M059J (cell line): ENCODE measurements around the gene ZGPAT. TPM values are rescaled to one million over a fixed set of nuclear protein-coding genes. Genes with fewer than 3 reads are reported as not detected.
"Not testable (repeated sequence)": the region's sequence is repeated elsewhere in the genome, so short reads cannot be mapped to it uniquely, and the experiment has no call there.

Experiments used
- DNase-seq: peaks from one replicate; pipeline ENCODE4 v3.0.0-alpha.2; 2012; ENCODE audit warnings: low read depth
- total RNA-seq: library from RNA; depleted of rRNA; stranded (reverse); fragments of >200 nt; shearing (Covaris generic); gene quantifications from 2 replicates; pipeline ENCODE4 v1.2.3, GENCODE V29; 2014

ZGPAT gene
- total RNA-seq, 1 experiment from 2014 or later, result 25.7 TPM

GRCh38 chr20:63702751-63703470 is 4.9 kb upstream of the ZGPAT start:
- DNase-seq, result peak; percentile 11

- DNase-seq, result no peak
These were observed 4.3 kb upstream of the ZGPAT start for GRCh38 chr20:63703471-63703975.

GRCh38 chr20:63703976-63704748 is 3.7 kb upstream of the ZGPAT start:
- no peak for DNase-seq

GRCh38 chr20:63704749-63705117 is 3.1 kb upstream of the ZGPAT start:
- no peak for DNase-seq

GRCh38 chr20:63705232-63706026 is 2.4 kb upstream of the ZGPAT start:
- no peak for DNase-seq

GRCh38 chr20:63706027-63706695 is 1.7 kb upstream of the ZGPAT start:
- DNase-seq, result no peak

- DNase-seq, result peak; percentile 59
These were observed 834 bp upstream of the ZGPAT start for GRCh38 chr20:63706852-63707557.

- DNase-seq, result no peak
These were observed 686 bp downstream of the ZGPAT start for GRCh38 chr20:63708301-63709148.

- DNase-seq, result no peak
These were observed 1.3 kb downstream of the ZGPAT start for GRCh38 chr20:63709149-63709527.

GRCh38 chr20:63711085-63711645 is 3.3 kb downstream of the ZGPAT start:
- DNase-seq, result no peak

- DNase-seq, result no peak
These were observed 4.4 kb downstream of the ZGPAT start for GRCh38 chr20:63712191-63712590.

GRCh38 chr20:63714858-63715257 is 7.0 kb downstream of the ZGPAT start:
- DNase-seq, result no peak

GRCh38 chr20:63718996-63719395 is 11.2 kb downstream of the ZGPAT start:
- DNase-seq, result no peak

GRCh38 chr20:63722967-63723622 is 15.3 kb downstream of the ZGPAT start:
- DNase-seq, result not testable (repeated sequence)

GRCh38 chr20:63730189-63730733 is 22.4 kb downstream of the ZGPAT start:
- DNase-seq, result not testable (repeated sequence)

- no peak for DNase-seq
These were observed 23.6 kb downstream of the ZGPAT start for GRCh38 chr20:63731410-63731809.

GRCh38 chr20:63732118-63733095 is 24.6 kb downstream of the ZGPAT start:
- no peak for DNase-seq

- no peak for DNase-seq
These were observed 25.3 kb downstream of the ZGPAT start for GRCh38 chr20:63733117-63733516.
